ENCODE data around the gene DYSF. TPM values are rescaled to one million over a fixed set of nuclear protein-coding genes. Genes with fewer than 3 reads are reported as not detected.

DYSF gene
- total RNA-seq, 1 experiment from 2014 or later: 2.2 TPM

- no peak overlapping the region for H3K27ac Mint-ChIP-seq (ENCODE audit: unreplicated experiment)
- intact Hi-C loops (cut with micrococcal nuclease; ENCODE audit: unreplicated experiment): no loop called here
- no peaks in the 10 kb centered on the region for H3K36me3 Mint-ChIP-seq (ENCODE audit: insufficient read depth, unreplicated experiment)
- no TSS peak for BruUV-seq (replicated peaks)
- no peaks in the 10 kb centered on the region for H3K27me3 Mint-ChIP-seq (ENCODE audit: insufficient read depth, unreplicated experiment)
- no peak for DNase-seq
- Histone ChIP-seq H3K27me3 (replicated peaks; ENCODE audit: control insufficient read depth, insufficient read depth, low read length) (no peaks in the 10 kb centered on the region), H3K36me3 (ENCODE audit: control insufficient read depth, insufficient read depth, low read length) (no peaks in the 10 kb centered on the region), H3K4me3 (ENCODE audit: low read depth, low read length) (no peak overlapping the region), H3K4me1 (no peaks in the 10 kb centered on the region), H3K9me3 (no peaks in the 10 kb centered on the region)
- TF ChIP-seq CTCF (IDR thresholded peaks at IDR 0.05; ENCODE audit: insufficient read depth in 1 of 2, low read depth in 1 of 2, low read length in 1 of 2, severe bottlenecking in 1 of 2, unreplicated experiment in 1 of 2): no peak
- CTCF ChIA-PET: no interaction called here
- H3K4me1 Mint-ChIP-seq (ENCODE audit: low read depth, unreplicated experiment): no peaks in the 10 kb centered on the region
- H3K4me3 Mint-ChIP-seq (ENCODE audit: unreplicated experiment): no peak overlapping the region
- POLR2A ChIA-PET: no interaction called here
- no peaks in the 10 kb centered on the region for H3K9me3 Mint-ChIP-seq (ENCODE audit: unreplicated experiment)
Observed at GRCh38 chr2:71671203-71671854, 218.0 kb downstream of the DYSF start.

- peaks cover 4% of the 10 kb centered on the region for H3K27me3 Mint-ChIP-seq (ENCODE audit: insufficient read depth, unreplicated experiment)
- no peaks in the 10 kb centered on the region for H3K9me3 Mint-ChIP-seq (ENCODE audit: unreplicated experiment)
- no peak overlapping the region for H3K4me3 Mint-ChIP-seq (ENCODE audit: unreplicated experiment)
- no peaks in the 10 kb centered on the region for H3K27me3 ChIP-seq (replicated peaks; ENCODE audit: control insufficient read depth, insufficient read depth, low read length)
- H3K4me1 ChIP-seq: no peaks in the 10 kb centered on the region
- no peaks in the 10 kb centered on the region for H3K4me1 Mint-ChIP-seq (ENCODE audit: low read depth, unreplicated experiment)
- no peak for DNase-seq
- TF ChIP-seq CTCF (IDR thresholded peaks at IDR 0.05; ENCODE audit: insufficient read depth in 1 of 2, low read depth in 1 of 2, low read length in 1 of 2, severe bottlenecking in 1 of 2, unreplicated experiment in 1 of 2): peak in 1 of 2 experiments; percentile 25
- H3K36me3 Mint-ChIP-seq (ENCODE audit: insufficient read depth, unreplicated experiment): no peaks in the 10 kb centered on the region
- no TSS peak for BruUV-seq (replicated peaks)
- no peaks in the 10 kb centered on the region for H3K9me3 ChIP-seq
- no peak overlapping the region for H3K27ac Mint-ChIP-seq (ENCODE audit: unreplicated experiment)
- intact Hi-C loops (cut with micrococcal nuclease; ENCODE audit: unreplicated experiment): loop anchor here (1.0 kb wide), 1 partner anchor 126 kb away; no protein-coding TSS in a partner anchor
- no peaks in the 10 kb centered on the region for H3K36me3 ChIP-seq (ENCODE audit: control insufficient read depth, insufficient read depth, low read length)
- POLR2A ChIA-PET: no interaction called here
- CTCF ChIA-PET: no interaction called here
- H3K4me3 ChIP-seq (ENCODE audit: low read depth, low read length): no peak overlapping the region
Observed at GRCh38 chr2:71671895-71672825, 218.8 kb downstream of the DYSF start.

GRCh38 chr2:71672826-71673795 lies 219.8 kb downstream of the DYSF start:
- no peak for DNase-seq
- ChIA-PET POLR2A (no interaction called here), CTCF (interaction anchor here (0.7 kb wide), 1 partner anchor 252 kb away, joined by 3 read pairs; no protein-coding TSS in a partner anchor)
- TF ChIP-seq CTCF (IDR thresholded peaks at IDR 0.05; ENCODE audit: insufficient read depth in 1 of 2, low read depth in 1 of 2, low read length in 1 of 2, severe bottlenecking in 1 of 2, unreplicated experiment in 1 of 2): no peak
- no TSS peak for BruUV-seq (replicated peaks)
- peaks cover 4% of the 10 kb centered on the region for H3K27me3 Mint-ChIP-seq (ENCODE audit: insufficient read depth, unreplicated experiment)
- Histone ChIP-seq H3K4me3 (ENCODE audit: low read depth, low read length) (no peak overlapping the region), H3K9me3 (no peaks in the 10 kb centered on the region), H3K27me3 (replicated peaks; ENCODE audit: control insufficient read depth, insufficient read depth, low read length) (no peaks in the 10 kb centered on the region), H3K4me1 (no peaks in the 10 kb centered on the region), H3K36me3 (ENCODE audit: control insufficient read depth, insufficient read depth, low read length) (no peaks in the 10 kb centered on the region)
- intact Hi-C loops (cut with micrococcal nuclease; ENCODE audit: unreplicated experiment): loop anchor here (1.0 kb wide), 1 partner anchor 125 kb away; no protein-coding TSS in a partner anchor
- no peaks in the 10 kb centered on the region for H3K36me3 Mint-ChIP-seq (ENCODE audit: insufficient read depth, unreplicated experiment)
- H3K4me1 Mint-ChIP-seq (ENCODE audit: low read depth, unreplicated experiment): no peaks in the 10 kb centered on the region
- H3K27ac Mint-ChIP-seq (ENCODE audit: unreplicated experiment): no peak overlapping the region
- no peaks in the 10 kb centered on the region for H3K9me3 Mint-ChIP-seq (ENCODE audit: unreplicated experiment)
- H3K4me3 Mint-ChIP-seq (ENCODE audit: unreplicated experiment): no peak overlapping the region

Measured in Caco-2 (cell line).